DOHH2 (cell line): ENCODE measurements around the gene SDCCAG8.

Experiments used
- CTCF ChIP-seq: fragments of 200-600 bp; sonication (generic); IDR thresholded peaks from one replicate; pipeline ENCODE4 v1.5.1; 2014; ENCODE audit warnings: antibody characterized with exemption, mild to moderate bottlenecking, low read depth, low read length; ENCODE audit not compliant: poor library complexity, severe bottlenecking
- EZH2phosphoT487 ChIP-seq: fragments of 200-600 bp; sonication (generic); IDR thresholded peaks from 2 replicates; pipeline ENCODE4 v1.6.1; 2017; ENCODE audit warnings: borderline replicate concordance, mild to moderate bottlenecking, antibody characterized with exemption, low read length, moderate library complexity, mixed read lengths

GRCh38 chr1:243379208-243379607, 123.4 kb downstream of the SDCCAG8 start:
- TF ChIP-seq CTCF (no peak), EZH2phosphoT487 (no peak)
